Sigmoid colon (tissue), 4 donors: ENCODE data around the gene NR1D2.

ENCODE experiments used
- CTCF ChIP-seq, 4 experiments: fragments of 450-650 bp in 3 of 4; fragments of 200-600 bp in 1 of 4; IDR thresholded peaks; one replicate each; pipeline ENCODE4 v1.5.1; 2016 to 2019; ENCODE audit warnings: antibody characterized with exemption in 4 of 4, mild to moderate bottlenecking in 3 of 4, moderate library complexity in 2 of 4
- POLR2A ChIP-seq, 2 donors: fragments of 450-650 bp; IDR thresholded peaks; one replicate each; pipeline ENCODE4 v1.6.1; 2016; ENCODE audit warnings: antibody characterized with exemption in 2 of 2, mild to moderate bottlenecking in 2 of 2, moderate library complexity in 2 of 2
- POLR2AphosphoS5 ChIP-seq, 4 donors: sonication (generic); formaldehyde crosslinking; IDR thresholded peaks; one replicate each; pipeline ENCODE4 v1.6.1; 2017; ENCODE audit warnings: antibody characterized with exemption in 4 of 4

- TF ChIP-seq CTCF (IDR thresholded peaks at IDR 0.05) (no peak), POLR2A (IDR thresholded peaks at IDR 0.05) (no peak), POLR2AphosphoS5 (IDR thresholded peaks at IDR 0.05) (no peak)
Observed at GRCh38 chr3:24002129-24002528, 57.0 kb downstream of the NR1D2 start.
